Panc1 (cell line): Measurements from ENCODE around the gene CNTNAP3B.
"Not testable (repeated sequence)": the region's sequence is repeated elsewhere in the genome, so short reads cannot be mapped to it uniquely, and the experiment has no call there.

ENCODE experiments used
- CTCF ChIP-seq: fragments of 450-650 bp; IDR thresholded peaks from 2 replicates; pipeline ENCODE4 v1.5.1; 2017; ENCODE audit warnings: mild to moderate bottlenecking
- POLR2AphosphoS5 ChIP-seq: IDR thresholded peaks from 2 replicates; pipeline ENCODE4 v1.6.1; 2012; ENCODE audit warnings: mild to moderate bottlenecking, low read depth, low read length, moderate library complexity
- REST ChIP-seq, 2 experiments: IDR thresholded peaks; 2 replicates each; pipeline ENCODE4 v1.6.1; 2011 to 2012; ENCODE audit warnings: low read depth in 2 of 2, control low read depth in 1 of 2, low read length in 1 of 2, mild to moderate bottlenecking in 1 of 2, moderate library complexity in 1 of 2; ENCODE audit not compliant: insufficient read depth in 1 of 2
- SIN3A ChIP-seq: IDR thresholded peaks from 2 replicates; pipeline ENCODE4 v1.6.1; 2012; ENCODE audit warnings: low read depth, mild to moderate bottlenecking, low read length, moderate library complexity, borderline replicate concordance; ENCODE audit not compliant: insufficient read depth
- TCF7L2 ChIP-seq: IDR thresholded peaks from 2 replicates; pipeline ENCODE4 v1.6.1; 2011; ENCODE audit warnings: mild to moderate bottlenecking, low read depth, low read length, inconsistent platforms

- not testable (repeated sequence) for TF ChIP-seq CTCF; POLR2AphosphoS5; REST (IDR thresholded peaks at IDR 0.05; ENCODE audit: insufficient read depth in 1 of 2, low read depth in 2 of 2, low read length in 1 of 2); SIN3A; TCF7L2
These were observed 281.4 kb downstream of the CNTNAP3B start for GRCh38 chr9:41847829-41848228.
